ENCODE data around the gene TYK2. TPM values are rescaled to one million over a fixed set of nuclear protein-coding genes. Genes with fewer than 3 reads are reported as not detected.
"Not testable (repeated sequence)": the region's sequence is repeated elsewhere in the genome, so short reads cannot be mapped to it uniquely, and the experiment has no call there.

Gene TYK2
- total and polyA plus RNA-seq, 4 donors: 102 to 175 (median 150) TPM

GRCh38 chr19:10389863-10390262 lies 9.5 kb upstream of the TYK2 start:
- Histone ChIP-seq H3K4me1 (ENCODE audit: control insufficient read depth in 5 of 5, insufficient read depth in 5 of 5, low read length in 5 of 5) (peaks cover 0 to 5% (median 0%) of the 10 kb centered on the region in 5 donors), H3K27ac (ENCODE audit: low read depth in 1 of 2, low read length in 1 of 2) (peak overlapping the region in 1 of 2 donors; percentile 11), H3K4me3 (no peak overlapping the region), H3K9ac (ENCODE audit: insufficient read depth in 1 of 2, low read length in 2 of 2) (no peak overlapping the region), H3K27me3 (ENCODE audit: control insufficient read depth in 3 of 3, insufficient read depth in 3 of 3, low read length in 2 of 3) (no peaks in the 10 kb centered on the region), H3K36me3 (ENCODE audit: control insufficient read depth in 4 of 4, insufficient read depth in 4 of 4, low read length in 4 of 4) (peaks cover 6 to 27% (median 17%) of the 10 kb centered on the region in 4 donors), H3K9me3 (ENCODE audit: control insufficient read depth in 4 of 4, insufficient read depth in 3 of 4, low read length in 3 of 4) (peaks cover 0 to 2% (median 0%) of the 10 kb centered on the region in 4 donors)
- DNase-seq (no peak), ATAC-seq (ENCODE audit: insufficient read depth, low FRiP score) (no peak)
- TF ChIP-seq CTCF (IDR thresholded peaks at IDR 0.05; ENCODE audit: control extremely low read depth, extremely low read depth): no peak
- WGBS, 2 donors: 56 to 65% methylated on average over 12 of the region's 12 CpGs

DNA sequence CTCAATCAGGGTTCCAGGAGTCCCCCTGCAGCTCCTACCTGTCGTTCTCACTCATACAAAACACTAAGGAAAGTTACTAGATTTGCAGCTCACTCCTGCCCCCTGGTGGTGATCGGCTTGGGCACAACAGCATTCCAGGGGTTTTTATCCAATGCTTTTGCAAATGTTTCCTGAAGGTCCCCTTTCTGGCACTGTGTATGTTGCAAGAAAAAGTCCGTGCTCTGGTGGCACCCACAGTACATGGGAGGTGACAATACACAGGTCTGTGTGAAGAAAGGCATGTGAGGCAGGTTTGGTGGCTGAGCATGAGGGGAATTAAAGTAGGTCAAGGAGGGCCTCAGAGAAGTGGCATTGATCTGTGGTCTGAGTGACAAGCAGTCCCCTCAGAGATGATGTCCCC lies 8.6 kb upstream of the TYK2 start:
- H3K4me1 ChIP-seq (ENCODE audit: control insufficient read depth in 5 of 5, insufficient read depth in 5 of 5, low read length in 5 of 5): peaks cover 0 to 5% (median 0%) of the 10 kb centered on the region in 5 donors
- no peaks in the 10 kb centered on the region for H3K27me3 ChIP-seq (ENCODE audit: control insufficient read depth in 3 of 3, insufficient read depth in 3 of 3, low read length in 2 of 3)
- peaks cover 5 to 22% (median 17%) of the 10 kb centered on the region in 4 donors for H3K36me3 ChIP-seq (ENCODE audit: control insufficient read depth in 4 of 4, insufficient read depth in 4 of 4, low read length in 4 of 4)
- no peak overlapping the region for H3K4me3 ChIP-seq
- H3K9me3 ChIP-seq (ENCODE audit: control insufficient read depth in 4 of 4, insufficient read depth in 3 of 4, low read length in 3 of 4): peaks cover 0 to 2% (median 0%) of the 10 kb centered on the region in 4 donors
- TF ChIP-seq CTCF (IDR thresholded peaks at IDR 0.05; ENCODE audit: control extremely low read depth, extremely low read depth): peak; percentile 91
- no peak overlapping the region for H3K27ac ChIP-seq (ENCODE audit: low read depth in 1 of 2, low read length in 1 of 2)
- ATAC-seq (ENCODE audit: insufficient read depth, low FRiP score) (no peak), DNase-seq (peak; percentile 89 to 90 (median 89))
- whole genome bisulfite sequencing, 2 donors: 0% methylated on average over 3 of the region's 3 CpGs
- no peak overlapping the region for H3K9ac ChIP-seq (ENCODE audit: insufficient read depth in 1 of 2, low read length in 2 of 2)

DNA sequence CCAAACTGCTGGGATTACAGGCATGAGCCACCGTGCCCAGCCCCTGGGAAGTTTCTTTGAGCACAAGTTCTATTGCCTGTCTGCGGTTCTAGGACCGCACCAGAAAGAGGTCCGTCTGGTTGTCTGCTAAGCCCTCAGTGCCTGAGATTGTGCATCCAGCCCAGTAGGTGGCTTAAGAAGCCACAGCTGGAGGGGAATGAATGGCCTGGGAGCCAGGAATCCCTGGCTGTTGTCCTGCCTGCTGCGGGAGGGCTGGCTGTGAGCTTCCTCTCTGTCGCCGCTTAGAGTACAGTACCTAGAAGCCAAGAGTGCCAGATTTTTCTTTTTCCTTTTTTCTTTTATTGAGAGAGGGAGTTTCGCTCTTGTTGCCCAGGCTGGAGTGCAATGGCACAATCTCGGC lies 4.2 kb upstream of the TYK2 start:
- Histone ChIP-seq H3K36me3 (ENCODE audit: control insufficient read depth in 4 of 4, insufficient read depth in 4 of 4, low read length in 4 of 4) (no peaks in the 10 kb centered on the region), H3K27me3 (ENCODE audit: control insufficient read depth in 3 of 3, insufficient read depth in 3 of 3, low read length in 2 of 3) (no peaks in the 10 kb centered on the region), H3K4me1 (ENCODE audit: control insufficient read depth in 5 of 5, insufficient read depth in 5 of 5, low read length in 5 of 5) (peaks cover 2 to 9% (median 3%) of the 10 kb centered on the region in 5 donors), H3K9ac (ENCODE audit: insufficient read depth in 1 of 2, low read length in 2 of 2) (no peak overlapping the region), H3K9me3 (ENCODE audit: control insufficient read depth in 4 of 4, insufficient read depth in 3 of 4, low read length in 3 of 4) (no peaks in the 10 kb centered on the region), H3K4me3 (no peak overlapping the region), H3K27ac (ENCODE audit: low read depth in 1 of 2, low read length in 1 of 2) (no peak overlapping the region)
- DNase-seq (no peak), ATAC-seq (ENCODE audit: insufficient read depth, low FRiP score) (no peak)
- no peak for TF ChIP-seq CTCF (IDR thresholded peaks at IDR 0.05; ENCODE audit: control extremely low read depth, extremely low read depth)
- WGBS, 2 donors: 91 to 92% methylated on average over 9 of the region's 9 CpGs

- H3K4me3 ChIP-seq; H3K9ac ChIP-seq (ENCODE audit: insufficient read depth in 1 of 2, low read length in 2 of 2); ATAC-seq (ENCODE audit: insufficient read depth, low FRiP score); H3K27me3 ChIP-seq (ENCODE audit: control insufficient read depth in 3 of 3, insufficient read depth in 3 of 3, low read length in 2 of 3); DNase-seq; H3K36me3 ChIP-seq (ENCODE audit: control insufficient read depth in 4 of 4, insufficient read depth in 4 of 4, low read length in 4 of 4); H3K9me3 ChIP-seq (ENCODE audit: control insufficient read depth in 4 of 4, insufficient read depth in 3 of 4, low read length in 3 of 4); H3K27ac ChIP-seq (ENCODE audit: low read depth in 1 of 2, low read length in 1 of 2): not testable (repeated sequence)
- H3K4me1 ChIP-seq (ENCODE audit: control insufficient read depth in 5 of 5, insufficient read depth in 5 of 5, low read length in 5 of 5): peaks cover 0 to 12% (median 4%) of the 10 kb centered on the region in 5 donors
- WGBS, 2 donors: 80 to 89% methylated on average over 8 of the region's 8 CpGs
Observed at GRCh38 chr19:10383223-10383499, 2.8 kb upstream of the TYK2 start.

All from lung (tissue), 12 donors.